SK-N-MC (cell line): ENCODE data around the gene TRAF3.

Experiments used
- EZH2 ChIP-seq: fragments of 200-600 bp; sonication (generic); IDR thresholded peaks from one replicate; pipeline ENCODE4 v1.6.1; 2017; ENCODE audit warnings: antibody characterized with exemption
- FOXP2 ChIP-seq: optimal IDR thresholded peaks from 2 replicates; pipeline ENCODE3; 2011; ENCODE audit warnings: mild to moderate bottlenecking, moderate library complexity; ENCODE audit not compliant: insufficient read depth; ENCODE audit errors: extremely low read length, control extremely low read depth
- POLR2AphosphoS5 ChIP-seq: IDR thresholded peaks from 2 replicates; pipeline ENCODE4 v1.6.1; 2012; ENCODE audit warnings: mild to moderate bottlenecking, low read depth, low read length, borderline replicate concordance

GRCh38 chr14:102870994-102871831 is 94.0 kb downstream of the TRAF3 start:
- no peak for TF ChIP-seq POLR2AphosphoS5
- TF ChIP-seq EZH2, result no peak
- TF ChIP-seq FOXP2, result no peak
